MM.1S (cell line): ENCODE data around the gene METTL22.

ENCODE experiments used
- DNase-seq: peaks from one replicate; pipeline ENCODE4 v3.0.0-alpha.2; 2015
- H2AFZ ChIP-seq: fragments of 300-600 bp; sonication (generic); 2 replicates; pipeline ENCODE4 v1.6.0; 2016; ENCODE audit warnings: antibody characterized with exemption, low read length
- H3F3A ChIP-seq: fragments of 300-600 bp; sonication (generic); 2 replicates; pipeline ENCODE4 v1.6.1; 2016; ENCODE audit warnings: mild to moderate bottlenecking, antibody characterized with exemption, low read length, moderate library complexity, mixed read lengths; ENCODE audit not compliant: insufficient read depth
- H3K27ac ChIP-seq: fragments of 300-600 bp; sonication (generic); 2 replicates; pipeline ENCODE4 v1.5.1; 2016; ENCODE audit warnings: mild to moderate bottlenecking, low read length
- H3K27me3 ChIP-seq: fragments of 300-600 bp; sonication (generic); replicated peaks from 2 replicates; pipeline ENCODE4 v1.6.0; 2016; ENCODE audit warnings: low read length; ENCODE audit not compliant: insufficient read depth
- H3K36me3 ChIP-seq: fragments of 300-600 bp; sonication (generic); replicated peaks from 2 replicates; pipeline ENCODE4 v1.6.1; 2016; ENCODE audit warnings: mild to moderate bottlenecking, low read length, mixed read lengths; ENCODE audit not compliant: insufficient read depth
- H3K4me1 ChIP-seq: fragments of 300-600 bp; sonication (generic); 2 replicates; pipeline ENCODE4 v1.6.1; 2016; ENCODE audit warnings: low read length, mixed read lengths
- H3K4me2 ChIP-seq: fragments of 300-600 bp; sonication (generic); 2 replicates; pipeline ENCODE4 v1.6.0; 2016; ENCODE audit warnings: low read depth, low read length
- H3K4me3 ChIP-seq: fragments of 300-600 bp; sonication (generic); 2 replicates; pipeline ENCODE4 v1.5.1; 2016; ENCODE audit warnings: low read length, mixed read lengths
- H3K79me2 ChIP-seq: fragments of 300-600 bp; sonication (generic); 2 replicates; pipeline ENCODE4 v1.6.1; 2016; ENCODE audit warnings: mixed run types, low read length, mixed read lengths
- H3K9ac ChIP-seq: fragments of 300-600 bp; sonication (generic); 2 replicates; pipeline ENCODE4 v1.6.1; 2016; ENCODE audit warnings: low read length, mixed read lengths
- H3K9me2 ChIP-seq: fragments of 300-600 bp; sonication (generic); replicated peaks from 2 replicates; pipeline ENCODE4 v1.6.1; 2016; ENCODE audit warnings: mild to moderate bottlenecking, low read length, mixed read lengths; ENCODE audit not compliant: insufficient read depth
- H3K9me3 ChIP-seq: fragments of 300-600 bp; sonication (generic); replicated peaks from 2 replicates; pipeline ENCODE4 v1.6.1; 2016; ENCODE audit warnings: mild to moderate bottlenecking, low read length, mixed read lengths; ENCODE audit not compliant: insufficient read depth
- H4K20me1 ChIP-seq: fragments of 300-600 bp; sonication (generic); 2 replicates; pipeline ENCODE4 v1.6.1; 2016; ENCODE audit warnings: mild to moderate bottlenecking, low read length, moderate library complexity, mixed read lengths; ENCODE audit not compliant: insufficient read depth
- EZH2 ChIP-seq: fragments of 300-600 bp; sonication (generic); optimal IDR thresholded peaks from 2 replicates; pipeline ENCODE3; 2017; ENCODE audit warnings: low read depth, mild to moderate bottlenecking, antibody characterized with exemption, low read length, mixed read lengths
- EZH2phosphoT487 ChIP-seq: fragments of 300-600 bp; sonication (generic); IDR thresholded peaks from 2 replicates; pipeline ENCODE4 v1.6.1; 2018; ENCODE audit warnings: antibody characterized with exemption, low read length
- TF ChIP-seq, protein P1 (sequence below): fragments of 300-600 bp; sonication (generic); IDR thresholded peaks from 2 replicates; pipeline ENCODE4 v1.5.1; 2016; ENCODE audit warnings: antibody characterized with exemption, low read length, mixed read lengths

METTL22 gene

GRCh38 chr16:8645831-8646230 lies 24.3 kb downstream of the METTL22 start:
- H3K9ac ChIP-seq = no peak overlapping the region
- H2AFZ ChIP-seq = no peak overlapping the region
- H3K4me2 ChIP-seq = no peak overlapping the region
- H3K79me2 ChIP-seq = no peaks in the 10 kb centered on the region
- no peaks in the 10 kb centered on the region for H3K27me3 ChIP-seq
- peaks cover 7% of the 10 kb centered on the region; the same call in 1 of the 2 replicates for H3K36me3 ChIP-seq
- no peak for TF ChIP-seq EZH2phosphoT487
- TF ChIP-seq EZH2 = no peak
- TF ChIP-seq, protein P1, sequence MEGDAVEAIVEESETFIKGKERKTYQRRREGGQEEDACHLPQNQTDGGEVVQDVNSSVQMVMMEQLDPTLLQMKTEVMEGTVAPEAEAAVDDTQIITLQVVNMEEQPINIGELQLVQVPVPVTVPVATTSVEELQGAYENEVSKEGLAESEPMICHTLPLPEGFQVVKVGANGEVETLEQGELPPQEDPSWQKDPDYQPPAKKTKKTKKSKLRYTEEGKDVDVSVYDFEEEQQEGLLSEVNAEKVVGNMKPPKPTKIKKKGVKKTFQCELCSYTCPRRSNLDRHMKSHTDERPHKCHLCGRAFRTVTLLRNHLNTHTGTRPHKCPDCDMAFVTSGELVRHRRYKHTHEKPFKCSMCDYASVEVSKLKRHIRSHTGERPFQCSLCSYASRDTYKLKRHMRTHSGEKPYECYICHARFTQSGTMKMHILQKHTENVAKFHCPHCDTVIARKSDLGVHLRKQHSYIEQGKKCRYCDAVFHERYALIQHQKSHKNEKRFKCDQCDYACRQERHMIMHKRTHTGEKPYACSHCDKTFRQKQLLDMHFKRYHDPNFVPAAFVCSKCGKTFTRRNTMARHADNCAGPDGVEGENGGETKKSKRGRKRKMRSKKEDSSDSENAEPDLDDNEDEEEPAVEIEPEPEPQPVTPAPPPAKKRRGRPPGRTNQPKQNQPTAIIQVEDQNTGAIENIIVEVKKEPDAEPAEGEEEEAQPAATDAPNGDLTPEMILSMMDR = no peak
- no peaks in the 10 kb centered on the region for H3F3A ChIP-seq
- no peaks in the 10 kb centered on the region for H4K20me1 ChIP-seq
- no peaks in the 10 kb centered on the region for H3K4me1 ChIP-seq
- no peak overlapping the region for H3K4me3 ChIP-seq
- no peak for DNase-seq
- no peaks in the 10 kb centered on the region for H3K9me2 ChIP-seq
- H3K27ac ChIP-seq = no peak overlapping the region
- H3K9me3 ChIP-seq = no peaks in the 10 kb centered on the region

GRCh38 chr16:8646326-8647053 lies 25.0 kb downstream of the METTL22 start:
- Histone ChIP-seq H3F3A (no peaks in the 10 kb centered on the region), H4K20me1 (no peaks in the 10 kb centered on the region), H3K27ac (no peak overlapping the region), H3K9me3 (no peaks in the 10 kb centered on the region), H3K4me2 (no peak overlapping the region), H3K27me3 (no peaks in the 10 kb centered on the region), H3K36me3 (peaks cover 7% of the 10 kb centered on the region; the same call in 1 of the 2 replicates), H3K4me3 (no peak overlapping the region), H3K9me2 (no peaks in the 10 kb centered on the region), H2AFZ (no peak overlapping the region), H3K4me1 (no peaks in the 10 kb centered on the region), H3K79me2 (no peaks in the 10 kb centered on the region), H3K9ac (no peak overlapping the region)
- TF ChIP-seq EZH2phosphoT487 (no peak), EZH2 (no peak)
- TF ChIP-seq, protein P1 = no peak
- no peak for DNase-seq

GRCh38 chr16:8647721-8648318 lies 26.3 kb downstream of the METTL22 start:
- H3K9me2 ChIP-seq = no peaks in the 10 kb centered on the region
- no peaks in the 10 kb centered on the region for H3K79me2 ChIP-seq
- no peak overlapping the region for H3K9ac ChIP-seq
- no peaks in the 10 kb centered on the region for H3K27me3 ChIP-seq
- H3K36me3 ChIP-seq = peaks cover 3% of the 10 kb centered on the region; the same call in 1 of the 2 replicates
- no peaks in the 10 kb centered on the region for H4K20me1 ChIP-seq
- H2AFZ ChIP-seq = no peak overlapping the region
- H3K4me2 ChIP-seq = no peak overlapping the region
- no peak overlapping the region for H3K4me3 ChIP-seq
- no peaks in the 10 kb centered on the region for H3K9me3 ChIP-seq
- H3F3A ChIP-seq = no peaks in the 10 kb centered on the region
- no peak for DNase-seq
- no peak overlapping the region for H3K27ac ChIP-seq
- H3K4me1 ChIP-seq = no peaks in the 10 kb centered on the region
- TF ChIP-seq, protein P1 = no peak
